Fibroblast of mammary gland (primary cell): ENCODE data around the gene IRX3.

Experiments used
- DNase-seq: peaks from one replicate; pipeline ENCODE4 v3.0.0-alpha.2; 2010; ENCODE audit warnings: low read depth
- H3K4me3 ChIP-seq: 2 replicates; pipeline ENCODE4 v1.5.1; 2011; ENCODE audit warnings: low read depth, mild to moderate bottlenecking, low read length, moderate library complexity; ENCODE audit not compliant: control insufficient read depth
- CTCF ChIP-seq: conservative IDR thresholded peaks from 2 replicates; pipeline ENCODE4 v1.5.1; 2011; ENCODE audit warnings: low read depth, low read length, inconsistent platforms; ENCODE audit not compliant: control insufficient read depth, insufficient read depth

Gene IRX3

GRCh38 chr16:54291656-54292487 is 5.3 kb upstream of the IRX3 start:
- DNase-seq = no peak
- no peak for TF ChIP-seq CTCF
- H3K4me3 ChIP-seq = no peak overlapping the region

GRCh38 chr16:54290833-54291655 is 4.5 kb upstream of the IRX3 start:
- no peak for DNase-seq
- no peak for TF ChIP-seq CTCF
- no peak overlapping the region for H3K4me3 ChIP-seq

GRCh38 chr16:54289945-54290832 is 3.6 kb upstream of the IRX3 start:
- no peak for DNase-seq
- H3K4me3 ChIP-seq = no peak overlapping the region
- no peak for TF ChIP-seq CTCF

GRCh38 chr16:54289242-54289944 is 2.8 kb upstream of the IRX3 start:
- TF ChIP-seq CTCF = no peak
- no peak for DNase-seq

GRCh38 chr16:54288835-54289241 is 2.3 kb upstream of the IRX3 start:
- no peak for TF ChIP-seq CTCF
- no peak for DNase-seq
- no peak overlapping the region for H3K4me3 ChIP-seq

More at GRCh38 chr16:54289242-54289944, 2.8 kb upstream of the IRX3 start:
- H3K4me3 ChIP-seq = no peak overlapping the region
